NCI-H2196 (cell line): ENCODE data around the gene SMC1B.
"Not testable (repeated sequence)": the region's sequence is repeated elsewhere in the genome, so short reads cannot be mapped to it uniquely, and the experiment has no call there.

Experiments
- DNase-seq: peaks from one replicate; lab custom pipeline; 2025; ENCODE audit not compliant: unreplicated experiment; lab: John Stamatoyannopoulos, UW

SMC1B gene, protein sequence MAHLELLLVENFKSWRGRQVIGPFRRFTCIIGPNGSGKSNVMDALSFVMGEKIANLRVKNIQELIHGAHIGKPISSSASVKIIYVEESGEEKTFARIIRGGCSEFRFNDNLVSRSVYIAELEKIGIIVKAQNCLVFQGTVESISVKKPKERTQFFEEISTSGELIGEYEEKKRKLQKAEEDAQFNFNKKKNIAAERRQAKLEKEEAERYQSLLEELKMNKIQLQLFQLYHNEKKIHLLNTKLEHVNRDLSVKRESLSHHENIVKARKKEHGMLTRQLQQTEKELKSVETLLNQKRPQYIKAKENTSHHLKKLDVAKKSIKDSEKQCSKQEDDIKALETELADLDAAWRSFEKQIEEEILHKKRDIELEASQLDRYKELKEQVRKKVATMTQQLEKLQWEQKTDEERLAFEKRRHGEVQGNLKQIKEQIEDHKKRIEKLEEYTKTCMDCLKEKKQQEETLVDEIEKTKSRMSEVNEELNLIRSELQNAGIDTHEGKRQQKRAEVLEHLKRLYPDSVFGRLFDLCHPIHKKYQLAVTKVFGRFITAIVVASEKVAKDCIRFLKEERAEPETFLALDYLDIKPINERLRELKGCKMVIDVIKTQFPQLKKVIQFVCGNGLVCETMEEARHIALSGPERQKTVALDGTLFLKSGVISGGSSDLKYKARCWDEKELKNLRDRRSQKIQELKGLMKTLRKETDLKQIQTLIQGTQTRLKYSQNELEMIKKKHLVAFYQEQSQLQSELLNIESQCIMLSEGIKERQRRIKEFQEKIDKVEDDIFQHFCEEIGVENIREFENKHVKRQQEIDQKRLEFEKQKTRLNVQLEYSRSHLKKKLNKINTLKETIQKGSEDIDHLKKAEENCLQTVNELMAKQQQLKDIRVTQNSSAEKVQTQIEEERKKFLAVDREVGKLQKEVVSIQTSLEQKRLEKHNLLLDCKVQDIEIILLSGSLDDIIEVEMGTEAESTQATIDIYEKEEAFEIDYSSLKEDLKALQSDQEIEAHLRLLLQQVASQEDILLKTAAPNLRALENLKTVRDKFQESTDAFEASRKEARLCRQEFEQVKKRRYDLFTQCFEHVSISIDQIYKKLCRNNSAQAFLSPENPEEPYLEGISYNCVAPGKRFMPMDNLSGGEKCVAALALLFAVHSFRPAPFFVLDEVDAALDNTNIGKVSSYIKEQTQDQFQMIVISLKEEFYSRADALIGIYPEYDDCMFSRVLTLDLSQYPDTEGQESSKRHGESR

GRCh38 chr22:45413368-45414211 lies at the start of gene SMC1B, which contains the start of gene RIBC2:
Gene SMC1B, minus strand, starts transcription at chr22:45413599. Its CDS starts 32 bp downstream, at chr22:45413567.
Gene RIBC2, plus strand, starts transcription at chr22:45413693. Its CDS starts 194 bp downstream, at chr22:45413887.
- DNase-seq = peak; percentile 99

GRCh38 chr22:45462034-45462655 lies 48.7 kb upstream of the SMC1B start:
- DNase-seq = no peak

GRCh38 chr22:45460288-45461109 lies 47.1 kb upstream of the SMC1B start:
- no peak for DNase-seq

DNA sequence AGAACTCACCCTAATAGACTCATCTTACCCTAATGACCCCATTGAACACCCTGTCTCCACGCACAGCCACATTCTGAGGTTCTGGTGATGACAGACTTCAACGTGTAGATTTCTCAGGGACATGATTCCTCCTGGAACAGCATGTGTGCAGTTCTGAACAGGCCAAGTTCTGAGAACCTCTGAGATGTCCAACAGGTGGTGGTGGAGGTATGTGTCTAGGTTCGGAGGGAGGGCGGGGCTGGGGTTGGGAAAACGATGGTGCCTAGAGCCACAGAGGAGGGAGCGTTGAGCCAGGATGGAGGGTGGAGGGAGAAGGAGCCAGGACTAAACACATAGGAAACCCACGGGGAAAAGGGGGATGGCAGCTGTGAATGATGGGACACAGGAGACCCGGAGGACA lies 45.8 kb upstream of the SMC1B start:
- DNase-seq = no peak

DNA sequence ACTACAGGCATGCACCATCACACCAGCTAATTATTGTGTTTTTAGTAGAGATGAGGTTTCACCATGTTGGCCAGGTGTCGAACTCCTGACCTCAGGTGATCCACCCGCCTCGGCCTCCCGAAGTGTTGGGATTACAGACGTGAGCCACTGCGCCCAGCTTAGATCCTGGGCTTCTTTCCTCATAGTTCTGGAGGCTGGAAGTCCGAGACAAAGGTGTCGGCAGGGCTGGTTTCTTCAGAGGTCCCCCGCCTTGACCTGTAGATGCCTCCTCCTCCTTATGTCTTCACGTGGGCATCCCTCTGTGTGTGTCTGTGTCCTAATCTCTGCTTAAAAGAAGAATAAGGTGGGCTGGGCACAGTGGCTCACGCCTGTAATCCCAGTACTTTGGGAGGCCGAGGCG lies 45.1 kb upstream of the SMC1B start:
- no peak for DNase-seq

DNA sequence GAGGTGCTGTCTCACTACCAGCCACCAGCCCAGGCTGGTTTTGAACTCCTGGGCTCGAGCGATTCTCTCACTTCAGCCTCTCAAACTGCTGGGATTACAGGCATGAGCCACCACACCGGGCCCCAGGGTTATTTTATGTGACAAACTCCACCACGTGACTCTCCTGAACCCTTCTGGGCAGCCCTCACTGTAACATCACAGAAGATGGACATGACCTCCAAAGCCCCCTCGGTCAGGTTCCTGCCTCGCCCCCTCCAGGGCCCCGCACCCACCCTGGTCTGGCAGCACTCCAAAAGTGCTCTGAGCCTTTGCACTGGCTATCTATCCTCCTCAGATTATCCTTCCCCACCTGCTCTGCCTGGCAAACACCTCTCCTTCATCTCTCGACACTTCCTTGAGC lies 43.4 kb upstream of the SMC1B start:
- DNase-seq = no peak

GRCh38 chr22:45455621-45456020 lies 42.2 kb upstream of the SMC1B start:
- no peak for DNase-seq

GRCh38 chr22:45455212-45455611 lies 41.8 kb upstream of the SMC1B start:
- DNase-seq = no peak

GRCh38 chr22:45454275-45454674 lies 40.9 kb upstream of the SMC1B start:
- DNase-seq = no peak

- no peak for DNase-seq
Observed at GRCh38 chr22:45453764-45454163, 40.4 kb upstream of the SMC1B start.

- no peak for DNase-seq
Observed at GRCh38 chr22:45452565-45453379, 39.4 kb upstream of the SMC1B start.

GRCh38 chr22:45451972-45452371 lies 38.6 kb upstream of the SMC1B start:
- no peak for DNase-seq

DNA sequence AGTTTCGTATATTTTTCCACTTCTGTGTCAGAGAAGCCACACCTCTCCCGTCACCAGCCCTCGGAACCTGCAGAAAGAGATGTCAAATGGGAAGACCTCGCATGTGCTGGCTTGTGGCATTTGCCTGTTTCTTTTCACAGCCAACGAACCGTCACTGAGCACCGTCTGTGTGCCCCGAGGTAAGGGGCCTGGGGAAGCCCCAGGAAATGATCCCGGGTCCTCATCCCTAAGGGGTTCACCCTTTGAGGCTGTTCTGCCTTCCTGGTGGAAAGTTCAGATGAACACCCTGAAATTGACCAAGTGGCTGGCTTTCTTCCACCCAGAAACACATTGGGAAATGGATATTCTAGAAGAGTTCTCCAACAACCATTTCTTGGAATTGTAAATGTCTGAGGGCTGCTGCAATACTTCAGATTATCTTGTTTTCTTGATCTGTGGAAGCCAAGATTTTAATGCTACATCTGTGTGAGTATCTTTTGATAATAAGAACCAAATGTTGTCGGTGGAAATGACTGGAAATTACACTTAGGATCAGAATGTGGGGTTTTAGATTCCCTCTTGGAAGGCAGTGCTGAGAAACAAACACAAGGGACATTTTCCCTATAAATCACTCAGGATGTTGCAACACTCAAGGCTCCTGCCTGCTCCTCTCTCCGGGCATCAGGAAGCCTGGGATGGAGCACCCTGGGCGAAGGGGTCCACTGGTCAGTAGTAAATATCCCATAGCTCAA lies 37.7 kb upstream of the SMC1B start:
- DNase-seq = no peak

DNA sequence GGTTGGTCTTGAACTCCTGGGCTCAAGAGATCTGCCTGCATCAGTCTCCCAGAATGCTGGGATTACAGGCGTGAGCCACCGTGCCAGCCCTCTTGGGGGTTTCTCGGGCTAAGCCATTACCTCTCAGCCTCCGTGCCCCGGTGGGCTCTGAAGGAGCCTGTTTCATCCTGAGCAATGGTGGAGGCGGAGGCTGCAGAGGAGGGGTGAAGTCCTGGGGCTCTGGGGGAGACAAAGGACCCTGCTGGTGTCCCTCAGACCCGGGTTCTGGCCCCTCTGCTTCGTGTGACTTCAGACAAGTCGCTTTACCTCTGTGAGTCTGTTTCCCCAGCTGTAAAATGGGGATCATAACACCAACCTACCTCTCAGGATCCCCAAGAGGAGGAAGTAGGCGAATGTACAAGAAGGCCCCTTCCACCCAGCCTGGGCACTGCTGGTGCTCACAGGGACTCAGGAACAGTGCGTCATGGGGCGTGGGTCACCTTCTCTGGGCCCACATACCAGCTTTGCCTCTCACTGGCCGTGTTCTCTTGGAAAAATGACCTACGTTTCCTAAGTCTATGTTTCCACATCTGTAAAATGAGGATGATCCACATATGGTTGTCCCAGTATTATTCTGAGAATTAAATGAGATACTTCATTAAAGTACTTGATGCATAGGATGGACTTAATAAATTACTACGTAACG lies 36.8 kb upstream of the SMC1B start:
- no peak for DNase-seq

- DNase-seq = not testable (repeated sequence)
Observed at GRCh38 chr22:45449442-45449841, 36.0 kb upstream of the SMC1B start.

DNA sequence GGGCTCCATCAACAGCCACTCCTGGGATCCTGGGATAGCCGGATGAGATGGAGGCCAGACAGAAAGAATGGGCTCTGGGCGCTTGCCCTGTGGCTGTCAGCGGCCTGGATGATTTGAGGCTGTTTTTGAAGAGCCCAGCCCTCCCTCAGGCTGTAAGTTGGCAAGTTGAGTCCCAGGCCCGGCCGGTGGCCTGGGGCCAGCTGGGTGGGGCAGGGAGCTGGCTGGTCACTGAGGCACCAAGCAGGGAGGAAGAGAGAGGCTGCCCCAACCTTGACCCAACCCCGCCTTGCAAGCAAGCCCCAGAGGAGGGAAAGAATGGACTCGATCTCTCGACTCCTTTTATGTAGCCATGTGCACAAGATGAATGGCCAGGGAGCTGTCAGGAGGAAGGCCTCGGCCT lies 35.0 kb upstream of the SMC1B start:
- no peak for DNase-seq

DNA sequence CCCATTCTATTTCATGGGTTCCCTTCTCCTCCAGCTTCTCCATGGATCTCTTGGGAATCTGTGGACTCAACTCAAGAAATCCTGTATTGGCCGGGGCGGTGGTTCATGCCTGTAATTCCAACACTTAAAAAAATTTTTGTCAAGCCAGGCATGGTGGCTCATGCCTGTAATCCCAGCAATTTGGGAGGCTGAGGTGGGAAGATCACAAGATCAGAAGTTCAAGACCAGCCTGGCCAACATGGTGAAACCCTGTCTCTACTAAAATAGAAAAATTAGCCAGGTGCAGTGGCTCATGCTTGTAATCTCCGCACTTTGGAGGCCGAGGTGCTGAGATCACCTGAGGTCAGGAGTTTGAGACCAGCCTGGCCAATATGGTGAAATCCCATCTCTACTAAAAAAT lies 34.2 kb upstream of the SMC1B start:
- not testable (repeated sequence) for DNase-seq
